Osteoblast (primary cell): Measurements from ENCODE around the gene SH3BP5. TPM values are rescaled to one million over a fixed set of nuclear protein-coding genes. Genes with fewer than 3 reads are reported as not detected.
A peak's percentile ranks its signal among the peaks of the same experiment; 100 is the strongest.
"Not testable (repeated sequence)": the region's sequence is repeated elsewhere in the genome, so short reads cannot be mapped to it uniquely, and the experiment has no call there.

ENCODE experiments used
- DNase-seq: peaks from one replicate; pipeline ENCODE4 v3.0.0; 2011; ENCODE audit warnings: low spot score, mixed read lengths; ENCODE audit not compliant: insufficient read length; ENCODE audit errors: missing footprints
- H2AFZ ChIP-seq: 2 replicates; pipeline ENCODE4 v1.6.0; 2011; ENCODE audit warnings: mild to moderate bottlenecking, low read length
- H3K27ac ChIP-seq: 2 replicates; pipeline ENCODE4 v1.5.1; 2011; ENCODE audit warnings: mild to moderate bottlenecking, low read depth, low read length, moderate library complexity
- H3K27me3 ChIP-seq: 2 replicates; pipeline ENCODE4 v1.6.0; 2012; ENCODE audit warnings: mild to moderate bottlenecking, control low read depth, inconsistent platforms, low read length, moderate library complexity; ENCODE audit not compliant: insufficient read depth
- H3K36me3 ChIP-seq: 2 replicates; pipeline ENCODE4 v1.5.1; 2011; ENCODE audit warnings: mild to moderate bottlenecking, low read length, control low read depth, moderate library complexity; ENCODE audit not compliant: insufficient read depth
- H3K4me1 ChIP-seq: 2 replicates; pipeline ENCODE4 v1.5.1; 2011; ENCODE audit warnings: mild to moderate bottlenecking, low read length, control low read depth, moderate library complexity; ENCODE audit not compliant: insufficient read depth
- H3K4me2 ChIP-seq: 2 replicates; pipeline ENCODE4 v1.6.0; 2011; ENCODE audit warnings: mild to moderate bottlenecking, low read length; ENCODE audit not compliant: insufficient read depth
- H3K4me3 ChIP-seq: fragments of 200-600 bp; sonication (generic); 3 replicates; pipeline ENCODE4 v1.5.1; 2012; ENCODE audit warnings: mild to moderate bottlenecking, low read length, inconsistent platforms; ENCODE audit not compliant: insufficient read depth
- H3K79me2 ChIP-seq: 2 replicates; pipeline ENCODE4 v1.6.0; 2012; ENCODE audit warnings: mild to moderate bottlenecking, low read length, control low read depth, inconsistent platforms; ENCODE audit not compliant: insufficient read depth
- H3K9me3 ChIP-seq: 2 replicates; pipeline ENCODE4 v1.5.1; 2011; ENCODE audit warnings: low read depth, low read length, control low read depth
- H4K20me1 ChIP-seq: 2 replicates; pipeline ENCODE4 v1.6.0; 2012; ENCODE audit warnings: mild to moderate bottlenecking, low read length, control low read depth; ENCODE audit not compliant: insufficient read depth
- total RNA-seq: library from RNA; depleted of rRNA; stranded (reverse); fragments of >200 nt; gene quantifications from 2 replicates; pipeline ENCODE4 v1.2.3, GENCODE V29; 2012
- TF ChIP-seq, protein P1 (sequence below): IDR thresholded peaks from 2 replicates; pipeline ENCODE4 v1.5.1; 2011; ENCODE audit warnings: mild to moderate bottlenecking, low read depth, low read length, moderate library complexity; ENCODE audit errors: extremely low read depth

Gene SH3BP5
- total RNA-seq, 1 donor: 67.3 TPM

DNA sequence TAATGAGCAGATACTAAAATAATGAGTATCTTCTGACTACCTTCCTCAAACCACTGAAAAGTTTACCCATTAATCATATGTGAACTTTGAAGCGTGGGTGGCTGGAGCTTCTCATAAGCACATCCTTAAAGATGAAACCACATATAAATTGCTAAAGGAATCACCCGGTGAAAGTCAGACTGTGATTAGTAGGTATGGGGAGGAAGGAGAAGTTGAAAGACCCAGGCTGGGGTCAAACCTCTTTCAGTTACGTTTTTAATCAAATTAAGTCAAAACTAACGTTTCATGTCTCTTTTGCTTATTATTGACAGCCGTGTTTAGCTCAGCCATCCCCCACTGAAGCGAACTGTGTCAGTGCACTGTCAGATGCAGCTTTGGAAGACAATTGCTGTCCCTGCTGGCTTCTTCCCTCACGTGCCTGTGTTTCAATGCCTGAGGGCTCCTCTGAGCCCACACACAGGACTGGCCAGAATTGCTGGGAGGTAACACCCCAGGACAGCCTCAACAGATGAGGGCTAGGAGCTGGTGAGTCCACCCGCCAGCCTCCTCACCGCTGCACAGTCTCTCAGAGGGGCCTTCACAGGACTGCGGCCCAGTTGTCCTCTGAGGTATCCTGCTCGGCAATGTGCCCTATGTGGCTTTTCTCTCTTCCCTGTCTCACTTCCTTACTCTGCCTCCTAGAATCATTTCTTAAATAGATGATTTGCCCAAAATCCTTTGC, 29.3 kb upstream of the SH3BP5 start:
- no peaks in the 10 kb centered on the region for H3K27me3 ChIP-seq
- H3K27ac ChIP-seq: peak overlapping the region; percentile 91
- H3K4me1 ChIP-seq: peaks cover 31% of the 10 kb centered on the region

DNA sequence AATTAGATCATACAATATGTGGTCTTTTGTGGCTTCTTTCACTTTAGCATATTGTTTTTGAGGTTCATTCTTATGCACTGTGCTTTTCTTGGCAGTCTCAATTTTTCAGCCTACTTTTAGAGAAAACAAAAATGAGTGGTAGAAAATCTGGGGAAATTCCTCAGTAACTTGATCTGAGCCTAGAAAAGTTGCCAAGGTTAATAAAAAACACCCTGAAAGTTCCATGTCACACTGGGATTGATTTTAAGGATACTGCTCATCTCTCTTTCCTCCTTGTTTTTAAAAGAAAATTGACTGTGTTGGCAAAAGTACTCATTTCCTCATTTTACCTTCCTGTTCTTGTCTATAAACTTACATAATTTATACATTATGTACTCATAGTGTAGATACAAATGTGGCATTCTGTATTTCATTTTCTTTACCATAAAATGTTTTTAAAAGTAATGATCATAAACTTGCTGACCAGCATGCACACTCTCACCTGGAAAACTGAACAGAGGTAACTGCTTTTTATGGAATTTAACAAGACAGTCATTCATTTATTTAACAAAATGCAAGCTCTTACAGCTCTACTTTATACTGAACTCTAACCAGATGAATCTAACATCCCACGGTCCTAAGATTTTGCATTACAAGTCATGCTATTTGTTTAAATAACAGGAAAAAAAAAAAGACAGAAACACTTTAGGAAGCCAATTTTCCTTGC, 28.6 kb upstream of the SH3BP5 start:
- TF ChIP-seq, protein P1, sequence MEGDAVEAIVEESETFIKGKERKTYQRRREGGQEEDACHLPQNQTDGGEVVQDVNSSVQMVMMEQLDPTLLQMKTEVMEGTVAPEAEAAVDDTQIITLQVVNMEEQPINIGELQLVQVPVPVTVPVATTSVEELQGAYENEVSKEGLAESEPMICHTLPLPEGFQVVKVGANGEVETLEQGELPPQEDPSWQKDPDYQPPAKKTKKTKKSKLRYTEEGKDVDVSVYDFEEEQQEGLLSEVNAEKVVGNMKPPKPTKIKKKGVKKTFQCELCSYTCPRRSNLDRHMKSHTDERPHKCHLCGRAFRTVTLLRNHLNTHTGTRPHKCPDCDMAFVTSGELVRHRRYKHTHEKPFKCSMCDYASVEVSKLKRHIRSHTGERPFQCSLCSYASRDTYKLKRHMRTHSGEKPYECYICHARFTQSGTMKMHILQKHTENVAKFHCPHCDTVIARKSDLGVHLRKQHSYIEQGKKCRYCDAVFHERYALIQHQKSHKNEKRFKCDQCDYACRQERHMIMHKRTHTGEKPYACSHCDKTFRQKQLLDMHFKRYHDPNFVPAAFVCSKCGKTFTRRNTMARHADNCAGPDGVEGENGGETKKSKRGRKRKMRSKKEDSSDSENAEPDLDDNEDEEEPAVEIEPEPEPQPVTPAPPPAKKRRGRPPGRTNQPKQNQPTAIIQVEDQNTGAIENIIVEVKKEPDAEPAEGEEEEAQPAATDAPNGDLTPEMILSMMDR: no peak
- DNase-seq: peak; percentile 64
- H3K36me3 ChIP-seq: no peaks in the 10 kb centered on the region
- no peaks in the 10 kb centered on the region for H3K27me3 ChIP-seq
- H3K4me2 ChIP-seq: peak overlapping the region; percentile 71
- H3K9me3 ChIP-seq: no peaks in the 10 kb centered on the region
- peak overlapping the region; percentile 91 for H3K27ac ChIP-seq
- no peaks in the 10 kb centered on the region for H4K20me1 ChIP-seq
- H3K4me1 ChIP-seq: peaks cover 27% of the 10 kb centered on the region
- H3K4me3 ChIP-seq: peak overlapping the region; percentile 30
- H2AFZ ChIP-seq: no peak overlapping the region
- no peaks in the 10 kb centered on the region for H3K79me2 ChIP-seq

More for the DNA sequence above, 29.3 kb upstream of the SH3BP5 start:
- peak; percentile 71 for DNase-seq
- Histone ChIP-seq H3K4me3 (peak overlapping the region; percentile 30), H4K20me1 (no peaks in the 10 kb centered on the region), H3K79me2 (no peaks in the 10 kb centered on the region), H3K4me2 (peak overlapping the region; percentile 71), H2AFZ (peak overlapping the region; percentile 53), H3K36me3 (no peaks in the 10 kb centered on the region), H3K9me3 (no peaks in the 10 kb centered on the region)
- TF ChIP-seq, protein P1: no peak

DNA sequence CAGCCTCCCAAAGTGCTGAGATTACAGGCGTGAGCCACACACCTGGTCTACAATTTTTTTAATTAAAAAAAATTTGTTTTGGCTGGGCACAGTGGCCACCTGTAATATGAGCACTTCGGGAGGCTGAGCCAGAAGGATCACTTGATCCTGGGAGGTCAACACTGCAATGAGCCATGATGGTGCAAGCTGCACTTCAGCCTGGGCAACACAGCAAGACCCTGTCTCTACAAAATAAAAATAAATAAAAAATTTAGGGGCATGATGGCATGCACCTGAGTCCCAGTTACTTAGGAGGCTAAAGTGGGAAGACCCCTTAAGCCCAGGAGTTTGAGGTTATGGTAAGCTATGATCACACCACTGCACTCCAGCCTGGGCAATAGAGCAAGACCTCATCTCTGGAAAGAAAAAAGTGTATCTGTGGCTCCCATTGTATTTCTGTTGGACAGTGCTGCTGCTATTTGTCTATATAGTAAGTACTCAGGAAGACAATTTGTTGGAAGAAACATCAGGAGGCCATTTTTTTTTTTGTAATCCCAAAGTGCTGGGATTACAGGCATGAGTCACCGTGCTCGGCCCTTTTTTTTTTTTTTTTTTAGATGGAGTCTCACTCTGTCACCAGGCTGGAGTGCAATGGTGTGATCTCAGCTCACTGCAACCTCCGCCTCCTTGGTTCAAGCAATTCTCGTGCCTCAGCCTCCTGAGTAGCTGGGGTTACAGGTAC, 27.5 kb upstream of the SH3BP5 start:
- DNase-seq: no peak
- peak overlapping the region; percentile 91 for H3K27ac ChIP-seq
- H4K20me1 ChIP-seq: no peaks in the 10 kb centered on the region
- peaks cover 27% of the 10 kb centered on the region for H3K4me1 ChIP-seq
- peak overlapping the region; percentile 71 for H3K4me2 ChIP-seq
- TF ChIP-seq, protein P1: no peak
- H3K79me2 ChIP-seq: no peaks in the 10 kb centered on the region
- H3K9me3 ChIP-seq: no peaks in the 10 kb centered on the region
- H3K36me3 ChIP-seq: no peaks in the 10 kb centered on the region
- no peaks in the 10 kb centered on the region for H3K27me3 ChIP-seq
- no peak overlapping the region for H2AFZ ChIP-seq
- H3K4me3 ChIP-seq: no peak overlapping the region

DNA sequence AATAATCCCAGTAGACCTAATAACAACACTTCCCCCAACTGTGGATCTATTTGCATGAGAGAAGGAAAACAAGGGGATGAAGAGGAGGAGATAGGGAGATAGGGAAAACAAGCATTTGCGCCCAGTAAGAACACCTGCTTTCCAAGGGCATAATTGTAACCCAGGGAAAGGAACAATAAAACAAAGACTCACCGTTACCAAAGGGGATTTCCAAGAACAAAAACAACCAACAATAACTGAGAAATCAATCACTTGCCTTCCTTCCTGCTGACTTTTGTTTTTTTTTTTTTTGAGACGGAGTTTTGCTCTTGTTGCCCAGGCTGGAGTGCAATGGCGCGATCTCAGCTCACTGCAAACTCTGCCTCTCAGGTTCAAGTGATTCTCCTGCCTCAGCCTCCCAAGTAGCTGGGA, 24.3 kb upstream of the SH3BP5 start:
- not testable (repeated sequence) for DNase-seq, H3K36me3 ChIP-seq, H3K27me3 ChIP-seq, H4K20me1 ChIP-seq, H3K4me2 ChIP-seq, H2AFZ ChIP-seq, H3K4me3 ChIP-seq, H3K9me3 ChIP-seq, H3K27ac ChIP-seq, H3K79me2 ChIP-seq
- peaks cover 15% of the 10 kb centered on the region for H3K4me1 ChIP-seq
